ENCODE measurements around the gene COL18A1. TPM values are rescaled to one million over a fixed set of nuclear protein-coding genes. Genes with fewer than 3 reads are reported as not detected.

The COL18A1 gene
- total RNA-seq, 1 experiment from 2014 or later = 3.3 TPM

- POLR2A ChIA-PET (ENCODE audit: low non-redundant PET) = interaction anchor here (0.5 kb wide), 1 partner anchor 77 kb away, joined by 4 read pairs; the partner anchor contains the start of gene POFUT2
- no TSS peak for BruUV-seq (replicated peaks)
- H3K27me3 ChIP-seq (replicated peaks; ENCODE audit: insufficient read depth, low read depth, low read length, poor library complexity) = no peaks in the 10 kb centered on the region
- H3K4me3 ChIP-seq (ENCODE audit: low read depth, low read length, poor library complexity, severe bottlenecking) = no peak overlapping the region
- CTCF ChIA-PET = no interaction called here
- peak overlapping the region; percentile 21 for H3K27ac ChIP-seq (ENCODE audit: low read depth, low read length, poor library complexity, severe bottlenecking)
- intact Hi-C loops (cut with micrococcal nuclease; ENCODE audit: unreplicated experiment) = no loop called here
- no peak for TF ChIP-seq CTCF (conservative IDR thresholded peaks at IDR 0.05; ENCODE audit: low read depth, low read length)
- TF ChIP-seq EZH2 (IDR thresholded peaks at IDR 0.05; ENCODE audit: borderline replicate concordance, low read depth, low read length, poor library complexity, severe bottlenecking) = no peak
- no peaks in the 10 kb centered on the region for H3K9me3 ChIP-seq (ENCODE audit: low read depth, low read length, poor library complexity, severe bottlenecking)
- DNase-seq (ENCODE audit: low spot score) = no peak
- H3K36me3 ChIP-seq (ENCODE audit: insufficient read depth, low read length, poor library complexity, severe bottlenecking) = no peaks in the 10 kb centered on the region
- no peaks in the 10 kb centered on the region for H3K4me1 ChIP-seq (ENCODE audit: insufficient read depth, low read length, poor library complexity, severe bottlenecking)
Observed at GRCh38 chr21:45364468-45365185, 40.3 kb upstream of the COL18A1 start.

GRCh38 chr21:45365186-45365607, 39.8 kb upstream of the COL18A1 start:
- Histone ChIP-seq H3K36me3 (ENCODE audit: insufficient read depth, low read length, poor library complexity, severe bottlenecking) (no peaks in the 10 kb centered on the region), H3K9me3 (ENCODE audit: low read depth, low read length, poor library complexity, severe bottlenecking) (no peaks in the 10 kb centered on the region), H3K27ac (ENCODE audit: low read depth, low read length, poor library complexity, severe bottlenecking) (no peak overlapping the region), H3K4me3 (ENCODE audit: low read depth, low read length, poor library complexity, severe bottlenecking) (no peak overlapping the region), H3K27me3 (replicated peaks; ENCODE audit: insufficient read depth, low read depth, low read length, poor library complexity) (no peaks in the 10 kb centered on the region), H3K4me1 (ENCODE audit: insufficient read depth, low read length, poor library complexity, severe bottlenecking) (no peaks in the 10 kb centered on the region)
- no peak for DNase-seq (ENCODE audit: low spot score)
- no TSS peak for BruUV-seq (replicated peaks)
- intact Hi-C loops (cut with micrococcal nuclease; ENCODE audit: unreplicated experiment) = no loop called here
- TF ChIP-seq CTCF (conservative IDR thresholded peaks at IDR 0.05; ENCODE audit: low read depth, low read length) (no peak), EZH2 (IDR thresholded peaks at IDR 0.05; ENCODE audit: borderline replicate concordance, low read depth, low read length, poor library complexity, severe bottlenecking) (no peak)
- ChIA-PET CTCF (no interaction called here), POLR2A (ENCODE audit: low non-redundant PET) (no interaction called here)

GRCh38 chr21:45365608-45366241, 39.2 kb upstream of the COL18A1 start:
- no peak for TF ChIP-seq CTCF (conservative IDR thresholded peaks at IDR 0.05; ENCODE audit: low read depth, low read length)
- TF ChIP-seq EZH2 (IDR thresholded peaks at IDR 0.05; ENCODE audit: borderline replicate concordance, low read depth, low read length, poor library complexity, severe bottlenecking) = no peak
- DNase-seq (ENCODE audit: low spot score) = peak; percentile 37
- Histone ChIP-seq H3K4me1 (ENCODE audit: insufficient read depth, low read length, poor library complexity, severe bottlenecking) (no peaks in the 10 kb centered on the region), H3K27me3 (replicated peaks; ENCODE audit: insufficient read depth, low read depth, low read length, poor library complexity) (no peaks in the 10 kb centered on the region), H3K4me3 (ENCODE audit: low read depth, low read length, poor library complexity, severe bottlenecking) (no peak overlapping the region), H3K36me3 (ENCODE audit: insufficient read depth, low read length, poor library complexity, severe bottlenecking) (no peaks in the 10 kb centered on the region), H3K27ac (ENCODE audit: low read depth, low read length, poor library complexity, severe bottlenecking) (no peak overlapping the region), H3K9me3 (ENCODE audit: low read depth, low read length, poor library complexity, severe bottlenecking) (no peaks in the 10 kb centered on the region)
- ChIA-PET POLR2A (ENCODE audit: low non-redundant PET) (no interaction called here), CTCF (no interaction called here)
- intact Hi-C loops (cut with micrococcal nuclease; ENCODE audit: unreplicated experiment) = no loop called here
- no TSS peak for BruUV-seq (replicated peaks)
